Mucosa of gallbladder (tissue), 1 donor: ENCODE data around the gene CEACAM5. TPM values are rescaled to one million over a fixed set of nuclear protein-coding genes. Genes with fewer than 3 reads are reported as not detected.

Experiments used
- DNase-seq: peaks from one replicate; pipeline ENCODE4 v3.0.0-alpha.2; 2020; ENCODE audit warnings: low spot score
- total RNA-seq: library from RNA; stranded (reverse); gene quantifications from one replicate; pipeline ENCODE4 v1.2.1, GENCODE V29; 2021
- donor health status: DM: no; HTN: no; CAD: no.

The CEACAM5 gene
- total RNA-seq = 1.2 TPM

DNA sequence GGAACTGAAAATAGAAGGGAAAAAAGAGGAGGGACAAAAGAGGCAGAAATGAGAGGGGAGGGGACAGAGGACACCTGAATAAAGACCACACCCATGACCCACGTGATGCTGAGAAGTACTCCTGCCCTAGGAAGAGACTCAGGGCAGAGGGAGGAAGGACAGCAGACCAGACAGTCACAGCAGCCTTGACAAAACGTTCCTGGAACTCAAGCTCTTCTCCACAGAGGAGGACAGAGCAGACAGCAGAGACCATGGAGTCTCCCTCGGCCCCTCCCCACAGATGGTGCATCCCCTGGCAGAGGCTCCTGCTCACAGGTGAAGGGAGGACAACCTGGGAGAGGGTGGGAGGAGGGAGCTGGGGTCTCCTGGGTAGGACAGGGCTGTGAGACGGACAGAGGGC lies at the start of gene CEACAM5:
TSS of gene CEACAM5 (plus strand) at position 146 of the 400 bp plus-strand sequence. CDS start at position 252, 106 bp downstream.
- no peak for DNase-seq

DNA sequence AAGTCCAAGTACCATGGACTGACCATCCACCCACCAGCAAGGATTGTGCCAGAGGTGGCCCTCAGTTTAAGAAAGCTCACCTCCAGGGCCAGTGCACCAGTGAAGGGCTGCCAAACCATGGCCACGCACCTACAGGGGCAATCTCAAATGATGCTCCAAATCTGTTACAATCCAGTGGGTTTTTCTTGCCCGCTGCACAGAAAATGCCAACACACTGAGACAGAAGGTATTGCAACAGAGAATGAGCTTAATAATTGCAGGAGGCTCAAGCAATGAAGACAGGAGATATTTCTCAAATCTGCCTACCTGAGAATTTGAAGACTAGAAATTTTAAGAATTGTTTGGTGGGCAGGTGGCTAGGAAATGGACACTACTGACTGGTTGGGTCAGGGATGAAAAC lies 42.4 kb upstream of the CEACAM5 start:
- DNase-seq = no peak

- no peak for DNase-seq
Measured at GRCh38 chr19:41668315-41668714, 40.1 kb upstream of the CEACAM5 start.

DNA sequence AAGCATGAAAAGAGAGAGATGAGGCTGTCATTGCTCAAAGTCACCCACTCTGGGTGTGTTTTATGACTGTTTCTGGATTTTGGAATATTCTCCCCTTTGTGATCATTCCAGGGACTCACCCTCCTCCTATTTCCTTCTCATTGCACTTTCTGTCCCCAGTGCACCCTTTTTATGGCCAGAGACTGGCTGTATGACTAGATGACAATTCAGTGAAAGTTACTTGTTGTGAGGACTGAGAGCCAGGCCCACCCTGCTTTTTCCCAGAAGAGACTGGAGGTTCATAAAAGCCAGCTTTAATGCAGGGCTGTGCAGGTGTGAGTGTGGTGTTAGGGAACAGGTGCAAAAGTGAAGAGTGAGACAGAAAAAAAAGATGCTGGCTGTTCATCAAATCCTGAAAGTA lies 37.7 kb upstream of the CEACAM5 start:
- DNase-seq = no peak

- DNase-seq = no peak
Measured at GRCh38 chr19:41671486-41671885, 36.9 kb upstream of the CEACAM5 start.

DNA sequence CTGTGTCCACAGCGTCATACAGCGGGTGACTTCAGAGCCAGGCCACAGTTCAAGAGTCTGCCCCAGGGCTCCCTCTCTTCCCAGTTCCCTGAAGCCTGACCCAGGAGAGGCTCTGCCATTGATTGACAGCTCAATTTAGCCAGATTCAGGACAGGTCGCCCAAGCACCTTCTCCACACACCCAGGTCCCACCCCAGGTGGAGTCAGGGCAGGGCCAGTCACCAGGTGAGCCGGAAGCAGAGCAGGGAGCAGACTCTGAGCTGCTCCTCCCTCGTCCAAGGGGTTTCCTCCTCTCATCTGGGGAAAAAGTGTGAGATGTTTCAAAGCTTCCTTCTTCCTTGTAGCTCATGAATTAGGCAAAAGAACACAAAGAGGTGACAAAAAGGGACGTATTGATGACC lies 26.0 kb upstream of the CEACAM5 start:
- DNase-seq = no peak

GRCh38 chr19:41687419-41687818 lies 21.0 kb upstream of the CEACAM5 start:
- no peak for DNase-seq

GRCh38 chr19:41688098-41688497 lies 20.3 kb upstream of the CEACAM5 start, which contains the start of gene CEACAM7:
Gene CEACAM7 (minus strand): TSS chr19:41688270. CDS start chr19:41688165, 105 bp downstream.
- no peak for DNase-seq

GRCh38 chr19:41688687-41689086 lies 19.7 kb upstream of the CEACAM5 start:
- no peak for DNase-seq

GRCh38 chr19:41689993-41690800 lies 18.2 kb upstream of the CEACAM5 start:
- DNase-seq = no peak

DNA sequence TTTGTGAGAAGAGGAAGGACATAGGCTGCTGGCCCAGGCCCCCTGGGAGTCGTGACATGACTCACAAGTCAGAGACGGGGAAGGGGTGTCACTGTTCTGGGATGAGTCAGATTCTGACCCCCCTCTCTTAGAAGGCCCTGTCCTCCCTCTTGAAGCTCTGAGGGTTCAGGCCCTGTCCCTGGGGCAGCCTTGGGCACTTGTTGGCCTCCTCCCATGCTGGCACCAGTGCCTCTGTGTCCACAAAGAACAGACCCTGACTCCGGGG lies 17.7 kb upstream of the CEACAM5 start:
- no peak for DNase-seq

- DNase-seq = no peak
Measured at GRCh38 chr19:41691268-41691970, 17.0 kb upstream of the CEACAM5 start.

- no peak for DNase-seq
Measured at GRCh38 chr19:41694196-41694595, 14.2 kb upstream of the CEACAM5 start.

DNA sequence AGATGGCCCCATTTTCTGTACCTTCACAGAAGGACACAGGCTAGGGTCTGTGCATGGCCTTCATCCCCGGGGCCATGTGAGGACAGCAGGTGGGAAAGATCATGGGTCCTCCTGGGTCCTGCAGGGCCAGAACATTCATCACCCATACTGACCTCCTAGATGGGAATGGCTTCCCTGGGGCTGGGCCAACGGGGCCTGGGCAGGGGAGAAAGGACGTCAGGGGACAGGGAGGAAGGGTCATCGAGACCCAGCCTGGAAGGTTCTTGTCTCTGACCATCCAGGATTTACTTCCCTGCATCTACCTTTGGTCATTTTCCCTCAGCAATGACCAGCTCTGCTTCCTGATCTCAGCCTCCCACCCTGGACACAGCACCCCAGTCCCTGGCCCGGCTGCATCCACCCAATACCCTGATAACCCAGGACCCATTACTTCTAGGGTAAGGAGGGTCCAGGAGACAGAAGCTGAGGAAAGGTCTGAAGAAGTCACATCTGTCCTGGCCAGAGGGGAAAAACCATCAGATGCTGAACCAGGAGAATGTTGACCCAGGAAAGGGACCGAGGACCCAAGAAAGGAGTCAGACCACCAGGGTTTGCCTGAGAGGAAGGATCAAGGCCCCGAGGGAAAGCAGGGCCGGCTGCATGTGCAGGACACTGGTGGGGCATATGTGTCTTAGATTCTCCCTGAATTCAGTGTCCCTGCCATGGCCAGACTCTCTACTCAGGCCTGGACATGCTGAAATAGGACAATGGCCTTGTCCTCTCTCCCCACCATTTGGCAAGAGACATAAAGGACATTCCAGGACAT lies 13.4 kb upstream of the CEACAM5 start:
- no peak for DNase-seq

DNA sequence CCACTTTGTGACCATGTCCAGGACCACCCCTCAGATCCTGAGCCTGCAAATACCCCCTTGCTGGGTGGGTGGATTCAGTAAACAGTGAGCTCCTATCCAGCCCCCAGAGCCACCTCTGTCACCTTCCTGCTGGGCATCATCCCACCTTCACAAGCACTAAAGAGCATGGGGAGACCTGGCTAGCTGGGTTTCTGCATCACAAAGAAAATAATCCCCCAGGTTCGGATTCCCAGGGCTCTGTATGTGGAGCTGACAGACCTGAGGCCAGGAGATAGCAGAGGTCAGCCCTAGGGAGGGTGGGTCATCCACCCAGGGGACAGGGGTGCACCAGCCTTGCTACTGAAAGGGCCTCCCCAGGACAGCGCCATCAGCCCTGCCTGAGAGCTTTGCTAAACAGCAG lies 12.7 kb upstream of the CEACAM5 start:
- DNase-seq = no peak

GRCh38 chr19:41696402-41697197 lies 11.8 kb upstream of the CEACAM5 start:
- DNase-seq = peak; percentile 21

GRCh38 chr19:41697198-41697855 lies 11.1 kb upstream of the CEACAM5 start:
- DNase-seq = no peak

DNA sequence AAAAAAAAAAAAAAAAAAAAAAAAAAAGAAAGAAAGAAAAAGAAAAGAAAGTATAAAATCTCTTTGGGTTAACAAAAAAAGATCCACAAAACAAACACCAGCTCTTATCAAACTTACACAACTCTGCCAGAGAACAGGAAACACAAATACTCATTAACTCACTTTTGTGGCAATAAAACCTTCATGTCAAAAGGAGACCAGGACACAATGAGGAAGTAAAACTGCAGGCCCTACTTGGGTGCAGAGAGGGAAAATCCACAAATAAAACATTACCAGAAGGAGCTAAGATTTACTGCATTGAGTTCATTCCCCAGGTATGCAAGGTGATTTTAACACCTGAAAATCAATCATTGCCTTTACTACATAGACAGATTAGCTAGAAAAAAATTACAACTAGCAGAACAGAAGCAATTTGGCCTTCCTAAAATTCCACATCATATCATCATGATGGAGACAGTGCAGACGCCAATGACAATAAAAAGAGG lies 9.6 kb upstream of the CEACAM5 start:
- DNase-seq = no peak

DNA sequence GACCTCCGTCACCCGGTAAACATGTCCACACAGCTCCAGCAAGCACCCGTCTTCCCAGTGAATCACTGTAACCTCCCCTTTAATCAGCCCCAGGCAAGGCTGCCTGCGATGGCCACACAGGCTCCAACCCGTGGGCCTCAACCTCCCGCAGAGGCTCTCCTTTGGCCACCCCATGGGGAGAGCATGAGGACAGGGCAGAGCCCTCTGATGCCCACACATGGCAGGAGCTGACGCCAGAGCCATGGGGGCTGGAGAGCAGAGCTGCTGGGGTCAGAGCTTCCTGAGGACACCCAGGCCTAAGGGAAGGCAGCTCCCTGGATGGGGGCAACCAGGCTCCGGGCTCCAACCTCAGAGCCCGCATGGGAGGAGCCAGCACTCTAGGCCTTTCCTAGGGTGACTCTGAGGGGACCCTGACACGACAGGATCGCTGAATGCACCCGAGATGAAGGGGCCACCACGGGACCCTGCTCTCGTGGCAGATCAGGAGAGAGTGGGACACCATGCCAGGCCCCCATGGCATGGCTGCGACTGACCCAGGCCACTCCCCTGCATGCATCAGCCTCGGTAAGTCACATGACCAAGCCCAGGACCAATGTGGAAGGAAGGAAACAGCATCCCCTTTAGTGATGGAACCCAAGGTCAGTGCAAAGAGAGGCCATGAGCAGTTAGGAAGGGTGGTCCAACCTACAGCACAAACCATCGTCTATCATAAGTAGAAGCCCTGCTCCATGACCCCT lies 9.0 kb upstream of the CEACAM5 start:
- DNase-seq = no peak

DNA sequence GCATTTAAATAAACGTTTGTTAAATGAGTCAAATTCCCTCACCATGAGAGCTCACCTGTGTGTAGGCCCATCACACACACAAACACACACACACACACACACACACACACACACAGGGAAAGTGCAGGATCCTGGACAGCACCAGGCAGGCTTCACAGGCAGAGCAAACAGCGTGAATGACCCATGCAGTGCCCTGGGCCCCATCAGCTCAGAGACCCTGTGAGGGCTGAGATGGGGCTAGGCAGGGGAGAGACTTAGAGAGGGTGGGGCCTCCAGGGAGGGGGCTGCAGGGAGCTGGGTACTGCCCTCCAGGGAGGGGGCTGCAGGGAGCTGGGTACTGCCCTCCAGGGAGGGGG lies 8.5 kb upstream of the CEACAM5 start:
- DNase-seq = no peak
